Colonic mucosa (tissue), 4 donors: ENCODE data around the gene PHTF2. TPM values are rescaled to one million over a fixed set of nuclear protein-coding genes. Genes with fewer than 3 reads are reported as not detected.
A peak's percentile ranks its signal among the peaks of the same experiment; 100 is the strongest.
"Not testable (repeated sequence)": the region's sequence is repeated elsewhere in the genome, so short reads cannot be mapped to it uniquely, and the experiment has no call there.

ENCODE experiments used
- DNase-seq: peaks from one replicate; pipeline ENCODE4 v3.0.0-alpha.2; 2020
- H3K27ac ChIP-seq: fragments of 200-600 bp; one replicate; pipeline ENCODE4 v1.8.0; 2021
- H3K27me3 ChIP-seq: fragments of 200-600 bp; one replicate; pipeline ENCODE4 v1.8.0; 2021
- H3K36me3 ChIP-seq: fragments of 200-600 bp; one replicate; pipeline ENCODE4 v1.8.0; 2021
- H3K4me1 ChIP-seq: fragments of 200-600 bp; one replicate; pipeline ENCODE4 v1.8.0; 2021; ENCODE audit warnings: mild to moderate bottlenecking
- H3K4me3 ChIP-seq: fragments of 200-600 bp; one replicate; pipeline ENCODE4 v1.8.0; 2021
- H3K9ac ChIP-seq, 2 donors: one replicate each; pipeline ENCODE4 v1.7.0; 2013; ENCODE audit warnings: control low read depth in 2 of 2, low read depth in 2 of 2, low read length in 2 of 2
- H3K9me3 ChIP-seq: fragments of 200-600 bp; one replicate; pipeline ENCODE4 v1.8.0; 2021
- intact Hi-C: fragments of 100-400 bp; cut with DNase I; formaldehyde crosslinking; loops from one replicate; pipeline ENCODE4 v1.14.1; 2022
- total RNA-seq, 2 donors: library from RNA; stranded (reverse); fragmentation: NEBNext Ultra II Directional in 1 of 2; extraction: Animal tissue kit (Norgen Biotek cat#: 25700) in 1 of 2; gene quantifications; one replicate each; pipeline ENCODE4 v1.2.1, GENCODE V29; 2021
- TF ChIP-seq, protein P1 (sequence below): fragments of 200-600 bp; IDR thresholded peaks from one replicate; pipeline ENCODE4 v1.8.0; 2022; ENCODE audit warnings: antibody characterized with exemption, mild to moderate bottlenecking
- donor health status: healthy.
- donor health status: DM: no; HTN: no; CAD: no.
- donor health status: DM: no; HTN: no; CAD: no.

The PHTF2 gene
- total RNA-seq, 2 donors from 2014 or later, result 9.7 to 13.9 TPM

DNA sequence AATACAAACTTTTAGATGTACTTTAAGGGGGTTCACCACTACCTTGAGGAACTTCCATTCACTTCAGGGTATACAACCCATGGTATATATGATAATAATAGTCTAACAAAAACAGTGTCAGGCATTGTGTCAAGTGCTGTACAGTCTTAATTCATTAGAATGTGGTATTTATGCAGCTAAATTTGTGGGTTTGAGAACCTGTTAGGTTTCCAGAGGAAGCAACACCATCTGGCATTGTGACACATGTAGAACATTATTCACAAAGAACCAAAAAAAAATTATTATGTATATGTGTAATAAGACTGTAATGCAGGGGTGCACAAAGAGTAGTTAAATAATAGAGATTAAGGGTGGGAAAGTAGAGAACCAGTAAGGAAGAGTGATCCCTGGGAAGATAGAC is 26.7 kb upstream of the PHTF2 start:
- no peak overlapping the region for H3K27ac ChIP-seq
- H3K4me1 ChIP-seq, result no peaks in the 10 kb centered on the region
- no peaks in the 10 kb centered on the region for H3K27me3 ChIP-seq
- no peak for DNase-seq
- H3K9me3 ChIP-seq, result no peaks in the 10 kb centered on the region
- H3K36me3 ChIP-seq, result peaks cover 4% of the 10 kb centered on the region
- no peak overlapping the region for H3K9ac ChIP-seq
- H3K4me3 ChIP-seq, result no peak overlapping the region
- intact Hi-C loops, result no loop called here
- TF ChIP-seq, protein P1, sequence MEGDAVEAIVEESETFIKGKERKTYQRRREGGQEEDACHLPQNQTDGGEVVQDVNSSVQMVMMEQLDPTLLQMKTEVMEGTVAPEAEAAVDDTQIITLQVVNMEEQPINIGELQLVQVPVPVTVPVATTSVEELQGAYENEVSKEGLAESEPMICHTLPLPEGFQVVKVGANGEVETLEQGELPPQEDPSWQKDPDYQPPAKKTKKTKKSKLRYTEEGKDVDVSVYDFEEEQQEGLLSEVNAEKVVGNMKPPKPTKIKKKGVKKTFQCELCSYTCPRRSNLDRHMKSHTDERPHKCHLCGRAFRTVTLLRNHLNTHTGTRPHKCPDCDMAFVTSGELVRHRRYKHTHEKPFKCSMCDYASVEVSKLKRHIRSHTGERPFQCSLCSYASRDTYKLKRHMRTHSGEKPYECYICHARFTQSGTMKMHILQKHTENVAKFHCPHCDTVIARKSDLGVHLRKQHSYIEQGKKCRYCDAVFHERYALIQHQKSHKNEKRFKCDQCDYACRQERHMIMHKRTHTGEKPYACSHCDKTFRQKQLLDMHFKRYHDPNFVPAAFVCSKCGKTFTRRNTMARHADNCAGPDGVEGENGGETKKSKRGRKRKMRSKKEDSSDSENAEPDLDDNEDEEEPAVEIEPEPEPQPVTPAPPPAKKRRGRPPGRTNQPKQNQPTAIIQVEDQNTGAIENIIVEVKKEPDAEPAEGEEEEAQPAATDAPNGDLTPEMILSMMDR, result no peak

DNA sequence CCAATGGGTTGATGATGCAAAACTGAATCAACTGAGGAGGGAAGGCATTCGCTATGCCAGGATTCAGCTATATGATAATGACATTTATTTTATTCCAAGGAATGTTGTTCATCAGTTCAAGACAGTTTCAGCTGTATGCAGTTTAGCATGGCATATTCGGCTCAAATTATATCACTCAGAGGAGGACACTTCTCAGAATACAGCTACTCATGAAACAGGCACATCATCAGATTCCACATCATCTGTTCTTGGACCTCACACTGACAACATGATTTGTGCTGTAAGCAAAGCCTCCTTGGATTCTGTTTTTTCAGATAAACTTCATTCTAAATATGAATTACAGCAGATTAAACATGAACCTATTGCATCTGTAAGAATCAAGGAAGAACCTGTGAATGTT is 20.0 kb upstream of the PHTF2 start:
- Histone ChIP-seq H3K36me3 (no peaks in the 10 kb centered on the region), H3K27me3 (no peaks in the 10 kb centered on the region), H3K27ac (no peak overlapping the region), H3K9ac (no peak overlapping the region), H3K4me1 (peaks cover 3% of the 10 kb centered on the region), H3K9me3 (no peaks in the 10 kb centered on the region), H3K4me3 (no peak overlapping the region)
- intact Hi-C loops, result no loop called here
- no peak for DNase-seq
- TF ChIP-seq, protein P1, result no peak

DNA sequence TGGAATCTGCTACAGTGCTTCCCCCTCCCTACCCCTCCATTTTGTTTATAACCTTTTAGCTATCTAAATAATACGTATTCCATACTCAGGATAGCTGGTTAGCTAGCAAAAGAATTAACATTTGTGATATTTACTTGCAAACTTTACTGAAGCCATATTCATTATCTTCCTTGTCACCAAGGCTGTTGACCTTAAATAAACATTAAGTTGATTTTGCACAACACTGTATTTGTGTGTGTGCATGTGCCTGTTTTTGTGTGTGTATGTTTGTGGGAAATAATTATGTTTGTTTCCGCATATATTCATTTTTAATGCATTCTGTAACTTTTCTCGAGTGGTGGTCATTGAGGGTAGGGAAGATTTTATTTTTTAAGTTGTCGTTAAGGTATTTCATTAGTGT is 16.2 kb upstream of the PHTF2 start:
- Histone ChIP-seq H3K27me3 (no peaks in the 10 kb centered on the region), H3K36me3 (no peaks in the 10 kb centered on the region), H3K9me3 (no peaks in the 10 kb centered on the region), H3K4me3 (no peak overlapping the region), H3K9ac (no peak overlapping the region), H3K4me1 (peaks cover 3% of the 10 kb centered on the region), H3K27ac (peak overlapping the region; percentile 78)
- no peak for DNase-seq
- intact Hi-C loops, result no loop called here
- TF ChIP-seq, protein P1, result no peak

DNA sequence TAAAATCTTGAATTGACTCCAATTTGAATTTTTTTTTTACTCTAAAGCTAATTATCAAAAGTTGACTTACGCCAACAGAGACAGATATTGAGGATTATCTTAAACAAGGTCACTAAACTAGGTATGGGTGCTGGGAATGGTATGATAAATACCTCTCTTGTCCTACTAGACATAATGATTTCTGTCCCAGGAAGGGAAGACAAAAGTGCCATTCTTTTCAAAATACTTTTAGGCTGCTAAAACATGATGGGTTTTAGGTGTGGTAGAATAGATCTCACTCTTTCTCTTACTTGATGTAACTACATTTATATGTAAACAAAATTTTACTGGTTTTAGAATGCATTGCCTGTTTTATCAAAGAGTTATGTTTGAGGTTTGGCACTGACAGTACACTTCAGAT is 15.5 kb upstream of the PHTF2 start:
- DNase-seq, result no peak
- no peaks in the 10 kb centered on the region for H3K27me3 ChIP-seq
- H3K9ac ChIP-seq, result peak overlapping the region in 1 of 2 donors; percentile 55
- no peaks in the 10 kb centered on the region for H3K9me3 ChIP-seq
- peak overlapping the region; percentile 78 for H3K27ac ChIP-seq
- peaks cover 3% of the 10 kb centered on the region for H3K4me1 ChIP-seq
- no peaks in the 10 kb centered on the region for H3K36me3 ChIP-seq
- intact Hi-C loops, result no loop called here
- H3K4me3 ChIP-seq, result no peak overlapping the region
- TF ChIP-seq, protein P1, result no peak

DNA sequence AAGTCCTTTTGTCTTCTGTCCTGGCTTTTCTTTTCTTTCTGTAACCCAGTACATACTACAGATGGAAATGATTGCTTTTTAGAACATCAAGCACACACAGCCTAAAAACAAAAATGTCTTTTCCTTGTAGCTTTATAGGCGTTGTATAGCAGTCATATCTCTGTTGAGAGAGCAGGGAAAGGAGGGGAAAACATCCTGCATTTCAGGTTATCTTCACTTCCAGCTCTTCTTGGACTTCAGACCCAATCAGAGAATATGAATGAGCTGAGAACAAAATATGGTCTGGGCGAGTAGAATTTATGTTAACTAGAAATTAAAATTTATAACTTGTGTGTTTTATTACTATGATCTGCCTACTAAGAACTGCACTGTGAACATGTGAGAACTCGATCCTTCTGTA is 15.0 kb upstream of the PHTF2 start:
- peak overlapping the region in 1 of 2 donors; percentile 55 for H3K9ac ChIP-seq
- no peaks in the 10 kb centered on the region for H3K36me3 ChIP-seq
- H3K4me3 ChIP-seq, result no peak overlapping the region
- no peaks in the 10 kb centered on the region for H3K9me3 ChIP-seq
- TF ChIP-seq, protein P1, result no peak
- intact Hi-C loops, result no loop called here
- DNase-seq, result no peak
- H3K4me1 ChIP-seq, result peaks cover 3% of the 10 kb centered on the region
- peak overlapping the region; percentile 78 for H3K27ac ChIP-seq
- no peaks in the 10 kb centered on the region for H3K27me3 ChIP-seq

DNA sequence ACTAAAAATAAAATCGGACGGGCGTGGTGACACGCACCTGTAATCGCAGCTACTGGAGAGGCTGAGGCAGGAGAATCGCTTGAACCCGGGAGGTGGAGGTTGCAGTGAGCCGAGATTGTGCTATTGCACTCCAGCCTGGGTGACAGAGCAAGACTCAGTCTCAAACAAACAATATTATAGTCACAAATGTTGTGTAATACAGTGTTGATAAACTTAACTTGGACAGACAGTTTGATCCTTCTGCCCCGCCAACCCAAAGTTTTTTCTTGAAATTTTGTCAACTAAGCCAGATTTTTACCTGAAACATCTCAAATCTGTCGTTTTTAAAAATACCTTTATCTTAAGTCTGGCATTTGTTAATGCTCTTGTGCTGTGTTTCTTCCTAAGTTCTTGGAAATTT is 14.1 kb upstream of the PHTF2 start:
- H3K9ac ChIP-seq, H3K9me3 ChIP-seq, intact Hi-C loops, H3K36me3 ChIP-seq, H3K4me3 ChIP-seq, H3K27me3 ChIP-seq, H3K4me1 ChIP-seq, DNase-seq: not testable (repeated sequence)
- H3K27ac ChIP-seq, result peak overlapping the region; percentile 78
